ENCODE measurements around the gene NOL3. TPM values are rescaled to one million over a fixed set of nuclear protein-coding genes. Genes with fewer than 3 reads are reported as not detected.

The NOL3 gene
- total and polyA plus RNA-seq, 9 of the 15 experiments (the other 6 are each of a cell fraction or from before 2014, with no cell fraction given) = 0.45 to 14.0 (median 5.4) TPM

DNA sequence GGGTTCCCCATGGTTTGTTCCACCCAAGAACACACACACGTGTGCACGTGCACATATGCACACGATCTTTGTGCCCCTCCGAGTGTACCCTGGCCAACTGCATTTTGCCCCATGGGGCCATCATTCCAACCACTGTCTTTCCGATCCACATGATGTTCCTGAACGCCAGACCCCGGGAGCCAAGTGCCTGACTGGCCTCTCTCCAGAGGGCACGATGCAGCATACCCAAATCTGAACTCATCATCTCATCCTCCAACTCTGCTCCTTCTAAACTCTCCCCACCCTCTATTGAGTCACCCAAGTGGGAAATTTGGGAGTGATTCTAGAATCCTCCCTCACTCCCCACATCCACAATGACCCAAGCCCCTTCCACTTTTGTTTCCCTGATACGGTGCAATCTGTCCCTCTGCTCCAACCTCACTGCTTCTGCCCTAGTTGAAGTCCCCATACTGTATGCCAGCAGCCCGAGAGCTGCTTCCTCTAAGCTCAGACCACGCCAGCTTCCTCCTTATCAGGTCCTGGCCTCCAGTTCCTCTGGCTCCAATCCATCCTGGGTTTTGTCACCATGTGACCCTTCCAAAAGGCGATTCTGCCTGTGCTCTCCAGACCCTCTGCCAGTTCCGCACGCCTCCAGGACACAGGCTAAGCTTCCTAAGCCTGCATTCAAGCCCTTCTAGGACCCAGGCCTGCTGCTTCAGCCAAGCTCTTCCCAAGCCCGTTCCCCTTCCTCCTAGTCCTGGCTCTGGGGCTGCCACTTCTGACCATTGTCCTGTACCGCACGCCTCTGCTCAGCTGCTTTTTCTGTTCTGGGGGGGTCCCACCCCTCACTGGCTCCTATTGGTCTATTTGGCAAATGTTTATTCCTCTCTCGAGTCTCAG, 46.5 kb downstream of the NOL3 start (continued):
- TF ChIP-seq, protein P1, sequence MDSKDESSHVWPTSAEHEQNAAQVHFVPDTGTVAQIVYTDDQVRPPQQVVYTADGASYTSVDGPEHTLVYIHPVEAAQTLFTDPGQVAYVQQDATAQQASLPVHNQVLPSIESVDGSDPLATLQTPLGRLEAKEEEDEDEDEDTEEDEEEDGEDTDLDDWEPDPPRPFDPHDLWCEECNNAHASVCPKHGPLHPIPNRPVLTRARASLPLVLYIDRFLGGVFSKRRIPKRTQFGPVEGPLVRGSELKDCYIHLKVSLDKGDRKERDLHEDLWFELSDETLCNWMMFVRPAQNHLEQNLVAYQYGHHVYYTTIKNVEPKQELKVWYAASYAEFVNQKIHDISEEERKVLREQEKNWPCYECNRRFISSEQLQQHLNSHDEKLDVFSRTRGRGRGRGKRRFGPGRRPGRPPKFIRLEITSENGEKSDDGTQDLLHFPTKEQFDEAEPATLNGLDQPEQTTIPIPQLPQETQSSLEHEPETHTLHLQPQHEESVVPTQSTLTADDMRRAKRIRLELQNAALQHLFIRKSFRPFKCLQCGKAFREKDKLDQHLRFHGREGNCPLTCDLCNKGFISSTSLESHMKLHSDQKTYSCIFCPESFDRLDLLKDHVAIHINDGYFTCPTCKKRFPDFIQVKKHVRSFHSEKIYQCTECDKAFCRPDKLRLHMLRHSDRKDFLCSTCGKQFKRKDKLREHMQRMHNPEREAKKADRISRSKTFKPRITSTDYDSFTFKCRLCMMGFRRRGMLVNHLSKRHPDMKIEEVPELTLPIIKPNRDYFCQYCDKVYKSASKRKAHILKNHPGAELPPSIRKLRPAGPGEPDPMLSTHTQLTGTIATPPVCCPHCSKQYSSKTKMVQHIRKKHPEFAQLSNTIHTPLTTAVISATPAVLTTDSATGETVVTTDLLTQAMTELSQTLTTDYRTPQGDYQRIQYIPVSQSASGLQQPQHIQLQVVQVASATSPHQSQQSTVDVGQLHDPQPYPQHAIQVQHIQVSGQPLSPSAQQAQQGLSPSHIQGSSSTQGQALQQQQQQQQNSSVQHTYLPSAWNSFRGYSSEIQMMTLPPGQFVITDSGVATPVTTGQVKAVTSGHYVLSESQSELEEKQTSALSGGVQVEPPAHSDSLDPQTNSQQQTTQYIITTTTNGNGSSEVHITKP (IDR thresholded peaks at IDR 0.05; ENCODE audit: partially characterized antibody) = no peak
- TF ChIP-seq TBL1XR1 (IDR thresholded peaks at IDR 0.05; ENCODE audit: low read length in 2 of 2) = no peak
- TF ChIP-seq SIN3A (IDR thresholded peaks at IDR 0.05; ENCODE audit: borderline replicate concordance in 2 of 2, control insufficient read depth in 1 of 2, low read depth in 2 of 2, low read length in 2 of 2) = no peak
- no peak for TF ChIP-seq GTF2A2 (tag; IDR thresholded peaks at IDR 0.05)
- TF ChIP-seq RCOR1 (IDR thresholded peaks at IDR 0.05; ENCODE audit: borderline replicate concordance in 1 of 2, low read depth in 2 of 2, low read length in 2 of 2) = peak in 1 of 2 experiments; percentile 71; a peak in 2 of 4 replicates
- peak; percentile 60; the same call in 1 of the 2 replicates for TF ChIP-seq BHLHE40 (IDR thresholded peaks at IDR 0.05; ENCODE audit: low read length)
- TF ChIP-seq, protein P2, sequence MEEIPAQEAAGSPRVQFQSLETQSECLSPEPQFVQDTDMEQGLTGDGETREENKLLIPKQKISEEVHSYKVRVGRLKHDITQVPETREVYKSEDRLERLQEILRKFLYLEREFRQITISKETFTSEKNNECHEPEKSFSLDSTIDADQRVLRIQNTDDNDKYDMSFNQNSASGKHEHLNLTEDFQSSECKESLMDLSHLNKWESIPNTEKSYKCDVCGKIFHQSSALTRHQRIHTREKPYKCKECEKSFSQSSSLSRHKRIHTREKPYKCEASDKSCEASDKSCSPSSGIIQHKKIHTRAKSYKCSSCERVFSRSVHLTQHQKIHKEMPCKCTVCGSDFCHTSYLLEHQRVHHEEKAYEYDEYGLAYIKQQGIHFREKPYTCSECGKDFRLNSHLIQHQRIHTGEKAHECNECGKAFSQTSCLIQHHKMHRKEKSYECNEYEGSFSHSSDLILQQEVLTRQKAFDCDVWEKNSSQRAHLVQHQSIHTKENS (CRISPR knock-in tag; IDR thresholded peaks at IDR 0.05) = no peak
- no peak for TF ChIP-seq SAP30 (IDR thresholded peaks at IDR 0.05; ENCODE audit: borderline replicate concordance, insufficient read depth, low read depth, low read length, poor library complexity, severe bottlenecking)
- no peak for TF ChIP-seq GABPB2 (CRISPR knock-in tag; conservative IDR thresholded peaks at IDR 0.05)
- no peak for TF ChIP-seq HNRNPK (IDR thresholded peaks at IDR 0.05; ENCODE audit: low read depth, low read length, poor library complexity, severe bottlenecking)
- no peak for TF ChIP-seq SMARCB1 (IDR thresholded peaks at IDR 0.05; ENCODE audit: insufficient read length, low read depth)
- TF ChIP-seq, protein P3, sequence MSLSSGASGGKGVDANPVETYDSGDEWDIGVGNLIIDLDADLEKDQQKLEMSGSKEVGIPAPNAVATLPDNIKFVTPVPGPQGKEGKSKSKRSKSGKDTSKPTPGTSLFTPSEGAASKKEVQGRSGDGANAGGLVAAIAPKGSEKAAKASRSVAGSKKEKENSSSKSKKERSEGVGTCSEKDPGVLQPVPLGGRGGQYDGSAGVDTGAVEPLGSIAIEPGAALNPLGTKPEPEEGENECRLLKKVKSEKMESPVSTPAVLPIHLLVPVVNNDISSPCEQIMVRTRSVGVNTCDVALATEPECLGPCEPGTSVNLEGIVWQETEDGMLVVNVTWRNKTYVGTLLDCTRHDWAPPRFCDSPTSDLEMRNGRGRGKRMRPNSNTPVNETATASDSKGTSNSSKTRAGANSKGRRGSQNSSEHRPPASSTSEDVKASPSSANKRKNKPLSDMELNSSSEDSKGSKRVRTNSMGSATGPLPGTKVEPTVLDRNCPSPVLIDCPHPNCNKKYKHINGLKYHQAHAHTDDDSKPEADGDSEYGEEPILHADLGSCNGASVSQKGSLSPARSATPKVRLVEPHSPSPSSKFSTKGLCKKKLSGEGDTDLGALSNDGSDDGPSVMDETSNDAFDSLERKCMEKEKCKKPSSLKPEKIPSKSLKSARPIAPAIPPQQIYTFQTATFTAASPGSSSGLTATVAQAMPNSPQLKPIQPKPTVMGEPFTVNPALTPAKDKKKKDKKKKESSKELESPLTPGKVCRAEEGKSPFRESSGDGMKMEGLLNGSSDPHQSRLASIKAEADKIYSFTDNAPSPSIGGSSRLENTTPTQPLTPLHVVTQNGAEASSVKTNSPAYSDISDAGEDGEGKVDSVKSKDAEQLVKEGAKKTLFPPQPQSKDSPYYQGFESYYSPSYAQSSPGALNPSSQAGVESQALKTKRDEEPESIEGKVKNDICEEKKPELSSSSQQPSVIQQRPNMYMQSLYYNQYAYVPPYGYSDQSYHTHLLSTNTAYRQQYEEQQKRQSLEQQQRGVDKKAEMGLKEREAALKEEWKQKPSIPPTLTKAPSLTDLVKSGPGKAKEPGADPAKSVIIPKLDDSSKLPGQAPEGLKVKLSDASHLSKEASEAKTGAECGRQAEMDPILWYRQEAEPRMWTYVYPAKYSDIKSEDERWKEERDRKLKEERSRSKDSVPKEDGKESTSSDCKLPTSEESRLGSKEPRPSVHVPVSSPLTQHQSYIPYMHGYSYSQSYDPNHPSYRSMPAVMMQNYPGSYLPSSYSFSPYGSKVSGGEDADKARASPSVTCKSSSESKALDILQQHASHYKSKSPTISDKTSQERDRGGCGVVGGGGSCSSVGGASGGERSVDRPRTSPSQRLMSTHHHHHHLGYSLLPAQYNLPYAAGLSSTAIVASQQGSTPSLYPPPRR (CRISPR knock-in tag; IDR thresholded peaks at IDR 0.05; ENCODE audit: borderline replicate concordance) = no peak
- peak; percentile 50; the same call in 1 of the 2 replicates for TF ChIP-seq SUPT5H (IDR thresholded peaks at IDR 0.05)
- TF ChIP-seq ZNF121 (CRISPR knock-in tag; conservative IDR thresholded peaks at IDR 0.05) = no peak
- peak; percentile 71; the same call in 1 of the 2 replicates for TF ChIP-seq TOE1 (IDR thresholded peaks at IDR 0.05; ENCODE audit: borderline replicate concordance)
- no peak for TF ChIP-seq TOE1 (CRISPR knock-in tag; IDR thresholded peaks at IDR 0.05; ENCODE audit: borderline replicate concordance, low read depth)
- TF ChIP-seq HDGF (IDR thresholded peaks at IDR 0.05) = no peak
